Measurements from ENCODE around the gene POLR3K. TPM values are rescaled to one million over a fixed set of nuclear protein-coding genes. Genes with fewer than 3 reads are reported as not detected.
"Not testable (repeated sequence)": the region's sequence is repeated elsewhere in the genome, so short reads cannot be mapped to it uniquely, and the experiment has no call there.

The POLR3K gene
- polyA plus RNA-seq, 5 donors, result 9.0 to 13.7 (median 10.6) TPM

- not testable (repeated sequence) for DNase-seq
Measured at GRCh38 chr16:46510-46909, 6.9 kb downstream of the POLR3K start.

- no peak for DNase-seq
Measured at GRCh38 chr16:45454-45853, 8.0 kb downstream of the POLR3K start.

DNA sequence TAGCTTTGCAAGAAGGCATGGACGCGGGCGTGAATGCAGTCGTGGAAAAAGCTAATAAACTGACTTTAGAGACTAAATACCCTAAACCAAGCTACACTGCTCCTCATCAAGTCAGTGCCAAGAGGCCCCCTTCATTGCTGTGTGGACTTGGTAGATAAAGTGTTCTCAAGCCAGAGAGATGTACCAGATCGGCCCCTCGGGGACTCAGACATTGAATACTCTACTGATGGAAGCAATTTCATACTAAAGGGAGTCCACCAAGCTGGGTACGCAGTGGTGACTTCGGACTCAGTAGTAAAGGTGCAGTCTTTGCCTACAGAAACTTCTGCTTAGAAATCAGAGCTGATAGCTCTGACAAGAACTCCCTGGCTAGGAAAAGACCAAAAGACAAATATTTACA lies 8.8 kb downstream of the POLR3K start:
- DNase-seq, result no peak

DNA sequence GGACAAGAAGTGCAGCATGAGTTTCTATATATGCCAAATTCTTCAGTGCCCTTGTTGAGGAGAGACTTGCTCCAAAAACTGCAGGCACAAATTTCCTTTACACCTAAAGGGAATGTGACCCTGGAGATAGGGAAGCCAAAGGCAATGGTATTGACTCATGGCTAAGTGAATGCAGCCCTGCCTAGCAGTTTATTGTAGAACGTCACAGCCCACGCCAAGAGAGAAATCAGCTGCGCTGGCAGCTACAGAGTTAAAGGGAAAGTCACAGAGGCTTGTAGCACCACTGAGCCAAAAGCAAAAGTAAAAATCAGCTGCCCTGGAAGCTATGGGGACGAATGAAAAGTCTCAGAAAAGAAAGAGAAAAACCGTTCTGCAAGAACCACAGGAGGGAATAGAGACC lies 10.1 kb downstream of the POLR3K start:
- no peak for DNase-seq

DNA sequence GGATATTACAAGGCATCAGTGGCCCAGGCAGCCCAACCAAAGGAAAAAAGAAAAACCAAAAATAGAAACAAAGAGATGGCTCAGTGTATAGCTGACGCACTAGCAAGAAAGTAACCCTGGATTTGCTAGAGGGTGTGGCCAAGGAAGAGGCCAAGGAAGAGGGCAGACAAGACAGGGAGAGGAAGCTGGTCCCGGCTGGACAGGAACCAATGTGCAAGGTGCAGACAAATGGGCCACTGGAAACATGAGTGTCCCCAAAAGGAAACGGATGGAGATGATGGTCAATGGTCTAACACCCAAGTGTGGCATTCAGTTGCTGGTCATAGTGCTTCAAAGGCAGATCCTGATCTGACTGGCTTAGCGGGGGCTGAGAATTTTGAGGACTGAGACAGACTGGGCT lies 10.7 kb downstream of the POLR3K start:
- DNase-seq, result no peak

- DNase-seq, result no peak
Measured at GRCh38 chr16:42069-42457, 11.3 kb downstream of the POLR3K start.

DNA sequence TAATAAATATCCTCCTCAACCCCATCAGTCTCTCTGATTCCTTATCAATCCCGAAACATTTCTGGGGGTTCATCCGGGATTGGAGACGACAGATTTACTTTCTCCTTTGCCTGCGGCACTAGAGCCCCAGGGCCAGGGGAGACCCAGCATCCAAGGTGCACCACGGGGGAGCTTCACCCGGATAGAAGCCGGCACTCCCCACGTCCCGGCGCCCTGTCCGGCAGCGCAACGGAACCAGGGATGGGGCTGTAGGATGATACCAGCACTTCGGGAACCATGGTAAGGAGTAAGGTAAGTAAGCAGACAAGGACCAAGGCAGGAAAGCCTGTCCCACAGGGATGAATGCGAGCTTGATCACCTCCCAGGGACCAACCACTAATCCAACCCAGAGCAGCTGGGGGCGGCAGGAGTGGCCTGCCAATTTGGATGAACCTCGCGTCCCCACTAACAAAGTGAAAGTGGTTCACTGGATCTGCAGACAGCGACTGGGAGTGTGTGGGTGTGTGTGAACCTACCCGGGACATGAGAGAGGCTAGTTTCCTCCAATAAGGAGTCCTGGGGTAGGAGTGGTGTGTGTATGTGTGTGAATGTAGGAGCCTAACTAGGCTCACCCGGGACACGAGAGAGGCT lies 11.9 kb downstream of the POLR3K start:
- DNase-seq, result no peak

DNA sequence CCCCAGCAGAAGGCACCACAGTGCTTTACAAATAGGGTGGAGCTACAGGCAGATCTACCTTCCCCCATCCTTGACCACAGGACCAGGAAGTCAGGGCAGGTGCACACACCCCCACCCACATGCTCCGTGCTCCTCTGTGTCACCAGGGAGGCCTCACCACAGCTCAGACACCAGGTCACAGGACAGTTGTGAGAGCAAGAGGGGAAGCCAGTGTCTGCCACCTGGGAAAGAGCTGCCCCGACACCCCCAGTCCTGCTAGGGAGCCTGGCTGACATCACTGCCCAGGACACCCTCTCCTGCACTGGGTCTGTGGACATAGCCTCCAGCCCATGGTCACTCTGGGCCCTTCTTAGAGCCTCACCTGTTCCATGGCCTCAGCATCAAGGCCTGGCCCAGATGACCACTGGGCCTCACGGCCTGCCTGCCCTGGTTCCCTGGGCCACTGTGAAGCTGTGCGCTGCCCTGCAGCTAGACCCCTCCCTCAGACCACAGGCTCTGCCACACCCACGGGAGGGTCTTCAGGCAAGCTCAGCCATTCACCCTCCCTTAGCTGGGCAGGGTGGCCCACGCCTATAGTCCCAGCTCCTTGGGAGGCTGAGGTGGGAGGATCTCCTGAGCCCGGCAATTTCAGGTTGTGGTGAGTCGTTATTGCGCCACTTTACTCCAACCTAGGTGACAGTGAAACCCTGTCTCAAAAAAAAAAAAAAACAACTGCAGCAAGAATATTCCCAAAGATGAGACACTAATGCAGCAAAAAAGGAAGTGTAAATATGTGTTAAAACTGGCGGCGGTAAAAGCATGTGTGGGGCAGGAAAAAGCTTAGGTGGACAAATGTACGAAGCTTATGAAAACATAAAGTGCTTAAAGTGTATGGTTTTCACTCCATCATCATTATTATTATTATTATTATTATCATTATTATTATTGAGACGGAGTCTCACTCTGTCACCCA lies 14.2 kb downstream of the POLR3K start:
- DNase-seq, result no peak

DNA sequence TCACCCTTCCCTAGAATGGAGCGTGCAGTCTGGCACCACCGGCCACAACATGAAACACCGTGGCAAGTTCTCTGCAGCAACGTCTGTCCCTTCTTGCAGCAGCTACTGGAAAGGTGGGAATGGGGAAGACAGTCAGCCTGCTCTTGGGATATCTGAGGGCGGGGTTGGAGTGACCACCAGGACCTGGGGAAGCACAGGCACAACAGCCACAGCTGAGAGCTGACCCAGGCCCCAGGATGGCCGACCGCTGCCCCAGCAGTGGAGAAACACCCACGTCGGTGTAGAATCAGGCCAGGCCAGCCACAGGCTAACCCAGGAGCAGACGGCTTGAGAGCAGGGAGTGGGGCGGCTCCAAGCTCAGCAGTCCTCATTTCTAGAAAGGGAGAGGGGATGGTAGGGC lies 15.2 kb downstream of the POLR3K start:
- not testable (repeated sequence) for DNase-seq

GRCh38 chr16:37511-37910 lies 15.9 kb downstream of the POLR3K start:
- DNase-seq, result no peak

DNA sequence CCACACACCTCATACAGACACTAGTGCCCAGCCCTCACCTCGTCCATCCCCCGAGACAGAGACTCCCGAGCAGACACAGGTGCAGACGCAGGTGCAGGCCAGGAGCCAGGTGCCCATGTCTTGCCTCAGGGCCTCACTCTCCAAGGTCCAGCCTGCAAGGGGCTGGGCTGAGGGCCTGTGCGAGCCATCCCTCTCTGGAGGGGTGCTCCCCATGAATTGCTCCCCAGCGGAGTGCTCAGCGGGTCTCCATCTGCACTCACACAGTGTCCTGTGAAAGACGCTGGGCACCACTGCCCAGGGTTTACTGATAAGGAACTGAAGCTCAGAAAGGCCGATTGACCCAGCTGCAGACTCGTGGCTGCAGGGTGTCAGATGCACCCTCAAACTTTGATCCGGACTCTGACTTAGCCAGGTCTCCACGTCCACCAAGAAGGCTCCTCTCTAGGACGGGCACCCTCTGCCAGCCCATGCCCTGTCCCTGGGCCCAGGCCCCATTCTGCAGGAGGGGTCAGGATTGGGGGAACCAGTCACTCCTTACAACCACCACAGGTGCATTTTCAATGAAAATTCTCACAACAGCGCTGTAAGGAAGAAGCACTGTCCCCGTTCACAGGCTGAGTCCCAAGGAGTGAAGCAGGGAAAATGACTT lies 16.9 kb downstream of the POLR3K start:
- no peak for DNase-seq

DNA sequence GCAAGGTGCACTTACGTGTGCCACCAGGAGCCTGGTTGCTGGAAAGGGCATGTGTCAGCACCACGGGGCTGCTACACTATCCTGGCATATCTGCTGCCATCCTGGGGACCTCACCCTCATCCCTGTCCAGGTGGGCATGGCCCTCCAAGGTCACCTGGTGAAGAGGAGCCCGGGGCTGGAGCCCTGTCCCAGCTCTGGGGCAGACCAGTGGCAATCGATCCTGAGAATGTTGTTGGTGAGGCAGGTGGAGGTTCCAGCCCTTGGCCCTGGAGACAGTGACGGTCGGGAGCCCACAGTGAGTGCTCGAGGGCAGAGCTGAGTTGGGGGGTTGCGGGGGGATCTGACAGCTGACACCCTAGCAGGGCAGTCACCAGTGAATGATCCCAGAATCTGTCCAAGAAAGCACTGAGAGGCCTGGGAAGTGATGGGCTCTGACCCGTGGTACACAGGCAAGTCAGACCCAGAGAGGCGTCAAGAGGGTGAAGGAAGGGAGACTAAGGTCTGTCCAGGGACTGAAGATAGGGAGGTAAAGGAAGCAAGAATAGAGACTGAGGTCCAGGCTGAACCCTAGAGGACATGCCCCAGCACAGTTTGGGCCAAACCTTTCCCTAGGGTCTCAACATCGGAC lies 17.6 kb downstream of the POLR3K start:
- no peak for DNase-seq

- DNase-seq, result no peak
Measured at GRCh38 chr16:35011-35677, 18.3 kb downstream of the POLR3K start.

GRCh38 chr16:34648-34987 lies 18.8 kb downstream of the POLR3K start:
- no peak for DNase-seq

DNA sequence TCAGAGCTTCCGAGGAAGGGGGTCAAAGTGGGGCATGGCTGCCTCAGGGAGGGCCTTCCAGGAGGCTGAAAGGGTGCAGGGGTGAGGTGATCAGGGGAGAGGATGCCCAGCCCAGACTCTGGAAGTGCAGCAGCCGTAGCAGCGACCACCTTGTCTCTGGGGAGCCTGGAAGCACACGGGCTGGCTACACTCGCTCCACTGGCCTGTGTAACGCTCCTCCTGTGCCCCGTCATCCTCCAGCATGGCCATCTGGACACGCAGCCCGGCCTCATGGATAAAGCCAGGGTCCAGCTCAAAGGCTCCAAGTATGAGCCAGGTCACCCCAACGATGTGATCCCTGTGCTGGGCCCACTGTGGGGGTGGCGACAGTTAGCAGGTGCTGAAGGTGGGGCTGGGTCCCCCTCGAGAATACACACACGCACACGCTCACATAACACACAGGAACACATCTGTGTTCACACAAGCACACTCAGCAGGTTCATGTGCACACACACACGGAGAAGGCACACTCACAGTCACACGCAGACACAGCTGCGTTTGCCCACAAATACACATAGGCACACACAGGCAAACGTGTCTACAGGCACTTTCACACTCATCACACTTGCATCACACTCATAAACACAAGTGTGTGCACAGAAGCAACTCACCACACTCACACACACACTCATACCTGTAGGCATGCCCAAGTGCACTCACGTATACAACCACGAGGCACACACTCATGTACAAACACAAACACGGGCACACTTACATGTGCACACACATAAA lies 19.3 kb downstream of the POLR3K start:
- no peak for DNase-seq

DNA sequence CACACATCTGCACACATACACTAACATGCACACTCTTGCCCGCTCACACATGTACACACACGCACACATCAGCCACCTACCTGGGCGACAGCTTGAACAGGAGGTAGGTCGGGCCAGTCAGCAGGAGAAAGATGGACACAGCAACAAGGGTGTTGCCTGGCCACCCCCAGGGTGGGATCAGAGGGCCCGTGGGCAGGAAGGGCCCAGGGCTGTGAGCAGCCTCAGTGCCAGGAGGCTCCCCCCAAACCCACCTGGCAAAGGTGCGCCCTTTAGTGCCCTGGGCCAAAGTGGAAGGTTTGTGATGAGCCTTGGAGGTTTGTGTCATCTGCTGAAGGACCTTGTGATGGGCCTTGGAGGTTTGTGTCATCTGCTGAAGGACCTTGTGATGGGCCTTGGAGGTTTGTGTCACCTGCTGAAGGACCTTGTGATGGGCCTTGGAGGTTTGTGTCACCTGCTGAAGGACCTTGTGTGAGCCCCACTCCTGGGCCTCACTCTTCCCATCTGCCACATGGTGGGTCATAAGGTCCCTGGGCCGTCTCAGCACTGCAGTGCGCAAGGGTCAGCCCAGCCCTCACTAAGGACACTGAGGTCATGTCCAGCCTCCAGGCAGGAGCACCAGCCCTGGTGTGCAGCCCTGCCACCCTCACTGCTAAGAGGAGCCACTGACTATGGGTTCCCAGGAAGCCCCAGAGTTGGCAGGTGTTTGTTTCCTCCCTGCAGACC lies 20.1 kb downstream of the POLR3K start:
- not testable (repeated sequence) for DNase-seq

GRCh38 chr16:30627-31026 lies 22.8 kb downstream of the POLR3K start:
- DNase-seq, result not testable (repeated sequence)

GRCh38 chr16:25926-26348 lies 27.5 kb downstream of the POLR3K start:
- DNase-seq, result not testable (repeated sequence)

- not testable (repeated sequence) for DNase-seq
Measured at GRCh38 chr16:24151-24550, 29.3 kb downstream of the POLR3K start.

GRCh38 chr16:20886-21285 lies 32.5 kb downstream of the POLR3K start:
- not testable (repeated sequence) for DNase-seq

All from right lung (tissue), 5 donors.